Measurements from ENCODE around the gene BICRAL. TPM values are rescaled to one million over a fixed set of nuclear protein-coding genes. Genes with fewer than 3 reads are reported as not detected.

Gene BICRAL
- total and polyA plus RNA-seq, 9 of the 15 experiments (the other 6 are each of a cell fraction or from before 2014, with no cell fraction given), result 1.2 to 11.9 (median 5.6) TPM

DNA sequence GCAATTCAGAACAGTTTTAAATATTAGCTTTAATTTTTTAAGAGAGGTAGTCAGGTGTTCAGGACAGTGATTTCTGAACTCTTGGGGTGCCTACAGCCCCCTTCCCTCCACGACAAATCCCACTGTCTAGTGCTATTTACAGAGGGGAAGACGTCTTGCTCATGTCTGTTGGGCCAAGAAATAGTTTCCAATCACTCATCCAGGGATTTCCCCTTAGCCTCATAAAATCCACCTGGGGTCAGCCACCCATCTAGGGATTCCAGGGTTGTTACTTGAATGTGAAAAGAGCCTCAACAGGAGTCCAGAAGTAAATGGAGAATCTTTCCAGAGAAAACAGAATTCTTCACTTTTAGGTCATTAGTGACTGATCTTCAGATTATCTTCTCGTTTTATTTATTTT, 37.0 kb downstream of the BICRAL start:
- Histone ChIP-seq H3K79me2 (ENCODE audit: control insufficient read depth, insufficient read depth, low read length) (no peaks in the 10 kb centered on the region), H3K27ac (ENCODE audit: extremely low read depth, low read depth, low read length) (no peak overlapping the region), H3K4me1 (replicated peaks in 1 of 2; ENCODE audit: control insufficient read depth in 2 of 2, insufficient read depth in 2 of 2, low read length in 2 of 2) (no peaks in the 10 kb centered on the region), H3K4me2 (ENCODE audit: insufficient read depth, low read length) (no peak overlapping the region), H3K4me3 (no peak overlapping the region), H4K20me1 (replicated peaks; ENCODE audit: control insufficient read depth, insufficient read depth, low read length) (no peaks in the 10 kb centered on the region; the same call in 1 of the 2 replicates), H3K9ac (ENCODE audit: insufficient read depth in 1 of 2, low read depth in 2 of 2, low read length in 2 of 2) (no peak overlapping the region), H3K27me3 (ENCODE audit: control insufficient read depth in 2 of 2, insufficient read depth in 2 of 2, low read length in 2 of 2) (no peaks in the 10 kb centered on the region), H3K9me1 (ENCODE audit: control insufficient read depth, insufficient read depth, low read length) (no peaks in the 10 kb centered on the region), H2AFZ (ENCODE audit: low read depth, low read length) (no peak overlapping the region), H3K9me3 (replicated peaks; ENCODE audit: control insufficient read depth, insufficient read depth, low read depth, low read length) (no peaks in the 10 kb centered on the region), H3K36me3 (ENCODE audit: control insufficient read depth, insufficient read depth, low read length) (peaks cover 8% of the 10 kb centered on the region; the same call in 1 of the 3 replicates)
- no peak for FAIRE-seq
- 25% methylated on average over 3 of the region's 3 CpGs for WGBS (ENCODE audit: insufficient coverage, low coverage, missing lambda C conversion rate)
- no peak for DNase-seq (ENCODE audit: extremely low read depth in 1 of 4, low spot score in 3 of 4)
- in situ Hi-C loops (cut with MboI), result no loop called here
- BruUV-seq (replicated peaks), result no TSS peak
- ChIA-PET CTCF (ENCODE audit: low intra/inter-chr PET ratio) (no interaction called here), POLR2A (interaction anchor here (0.6 to 1.0 kb wide), 3 partner anchors 60 to 207 kb away, joined by 3 to 4 read pairs (median 3); partner anchors contain the start of gene RPL7L1)
- intact Hi-C loops (cut with micrococcal nuclease), result no loop called here
- TF ChIP-seq ZBTB1 (CRISPR knock-in tag; IDR thresholded peaks at IDR 0.05; ENCODE audit: borderline replicate concordance, low read depth), result no peak
- no peak for ATAC-seq

DNA sequence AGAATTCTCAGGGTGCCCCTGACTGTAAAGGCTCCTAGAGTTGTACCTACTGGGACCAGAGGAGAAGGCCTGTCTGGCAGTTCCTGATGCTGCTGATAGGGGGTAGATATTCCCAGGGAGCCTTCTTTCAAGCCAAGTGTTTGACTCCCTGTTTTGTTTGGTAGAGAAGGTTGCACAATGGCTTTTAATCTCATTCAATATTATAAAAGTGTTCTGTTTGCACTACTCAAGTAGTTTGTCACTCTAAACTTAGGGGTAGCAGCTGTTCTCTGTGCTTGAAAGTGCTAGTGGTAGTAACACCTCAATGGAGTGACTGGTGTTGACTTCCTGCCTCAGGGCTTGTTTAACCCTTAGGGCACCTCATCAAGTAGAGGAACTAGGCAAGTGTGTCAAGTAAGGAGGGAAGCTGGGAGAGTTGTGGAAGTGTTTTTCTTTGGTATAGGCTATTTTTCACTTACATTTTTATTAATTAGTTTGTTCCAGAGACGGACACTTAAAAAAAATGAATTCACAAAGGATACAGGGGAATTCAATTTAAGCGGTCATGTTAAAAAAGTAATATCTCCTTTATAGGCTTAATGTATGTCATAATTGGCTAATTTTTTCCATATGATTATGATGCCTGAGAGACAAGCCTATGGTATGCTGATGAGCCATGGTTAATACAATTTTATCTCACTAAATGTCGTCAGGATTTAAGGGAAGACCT, 38.1 kb downstream of the BICRAL start:
- H3K9me1 ChIP-seq (ENCODE audit: control insufficient read depth, insufficient read depth, low read length), result no peaks in the 10 kb centered on the region
- H4K20me1 ChIP-seq (replicated peaks; ENCODE audit: control insufficient read depth, insufficient read depth, low read length), result no peaks in the 10 kb centered on the region; the same call in 1 of the 2 replicates
- DNase-seq (ENCODE audit: extremely low read depth in 1 of 4, low spot score in 3 of 4) (peak; percentile 19 to 38 (median 34)), ATAC-seq (peak; percentile 76), FAIRE-seq (no peak)
- H3K4me3 ChIP-seq, result no peak overlapping the region
- POLR2A ChIA-PET, result no interaction called here
- no TSS peak for BruUV-seq (replicated peaks)
- CTCF ChIA-PET (ENCODE audit: low intra/inter-chr PET ratio), result no interaction called here
- in situ Hi-C loops (cut with MboI), result no loop called here
- H2AFZ ChIP-seq (ENCODE audit: low read depth, low read length), result no peak overlapping the region
- H3K4me2 ChIP-seq (ENCODE audit: insufficient read depth, low read length), result no peak overlapping the region
- H3K36me3 ChIP-seq (ENCODE audit: control insufficient read depth, insufficient read depth, low read length), result peaks cover 13% of the 10 kb centered on the region; the same call in 1 of the 3 replicates
- no peaks in the 10 kb centered on the region for H3K4me1 ChIP-seq (replicated peaks in 1 of 2; ENCODE audit: control insufficient read depth in 2 of 2, insufficient read depth in 2 of 2, low read length in 2 of 2)
- peak; percentile 47; the same call in 1 of the 2 replicates for TF ChIP-seq CEBPB (tag; IDR thresholded peaks at IDR 0.05)
- TF ChIP-seq, protein P1, sequence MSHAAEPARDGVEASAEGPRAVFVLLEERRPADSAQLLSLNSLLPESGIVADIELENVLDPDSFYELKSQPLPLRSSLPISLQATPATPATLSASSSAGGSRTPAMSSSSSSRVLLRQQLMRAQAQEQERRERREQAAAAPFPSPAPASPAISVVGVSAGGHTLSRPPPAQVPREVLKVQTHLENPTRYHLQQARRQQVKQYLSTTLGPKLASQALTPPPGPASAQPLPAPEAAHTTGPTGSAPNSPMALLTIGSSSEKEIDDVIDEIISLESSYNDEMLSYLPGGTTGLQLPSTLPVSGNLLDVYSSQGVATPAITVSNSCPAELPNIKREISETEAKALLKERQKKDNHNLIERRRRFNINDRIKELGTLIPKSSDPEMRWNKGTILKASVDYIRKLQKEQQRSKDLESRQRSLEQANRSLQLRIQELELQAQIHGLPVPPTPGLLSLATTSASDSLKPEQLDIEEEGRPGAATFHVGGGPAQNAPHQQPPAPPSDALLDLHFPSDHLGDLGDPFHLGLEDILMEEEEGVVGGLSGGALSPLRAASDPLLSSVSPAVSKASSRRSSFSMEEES (CRISPR knock-in tag; IDR thresholded peaks at IDR 0.05), result no peak
- no peaks in the 10 kb centered on the region for H3K79me2 ChIP-seq (ENCODE audit: control insufficient read depth, insufficient read depth, low read length)
- WGBS (ENCODE audit: insufficient coverage, low coverage, missing lambda C conversion rate), result 78% methylated on average over 3 of the region's 3 CpGs
- intact Hi-C loops (cut with micrococcal nuclease), result no loop called here
- no peak overlapping the region for H3K27ac ChIP-seq (ENCODE audit: extremely low read depth, low read depth, low read length)
- H3K27me3 ChIP-seq (ENCODE audit: control insufficient read depth in 2 of 2, insufficient read depth in 2 of 2, low read length in 2 of 2), result no peaks in the 10 kb centered on the region
- no peaks in the 10 kb centered on the region for H3K9me3 ChIP-seq (replicated peaks; ENCODE audit: control insufficient read depth, insufficient read depth, low read depth, low read length)
- H3K9ac ChIP-seq (ENCODE audit: insufficient read depth in 1 of 2, low read depth in 2 of 2, low read length in 2 of 2), result no peak overlapping the region

Data from K562 (cell line).